Testis (tissue), 3 donors: ENCODE results near the gene PDK2. TPM values are rescaled to one million over a fixed set of nuclear protein-coding genes. Genes with fewer than 3 reads are reported as not detected.

Experiments
- DNase-seq: peaks from one replicate; pipeline ENCODE4 v3.0.0-alpha.2; 2019
- H3K27ac ChIP-seq, 2 donors: fragments of 200-600 bp; sonication (generic); one replicate each; pipeline ENCODE4 v1.5.1; 2019
- H3K27me3 ChIP-seq: fragments of 200-600 bp; sonication (generic); one replicate; pipeline ENCODE4 v1.5.1; 2019
- H3K36me3 ChIP-seq: fragments of 200-600 bp; sonication (generic); one replicate; pipeline ENCODE4 v1.5.1; 2017; ENCODE audit warnings: low read depth; ENCODE audit errors: missing control alignments
- H3K4me1 ChIP-seq: fragments of 200-600 bp; sonication (generic); one replicate; pipeline ENCODE4 v1.5.1; 2019
- H3K4me3 ChIP-seq, 2 donors: fragments of 200-600 bp; sonication (generic); one replicate each; pipeline ENCODE4 v1.5.1; 2017 to 2019
- H3K9me3 ChIP-seq: fragments of 200-600 bp; sonication (generic); one replicate; pipeline ENCODE4 v1.5.1; 2017
- POLR2A ChIP-seq: fragments of 450-650 bp; IDR thresholded peaks from one replicate; pipeline ENCODE4 v1.6.1; 2017; ENCODE audit warnings: antibody characterized with exemption, mild to moderate bottlenecking, moderate library complexity
- WGBS, 2 donors: methylation state at CpG; one replicate each; pipeline ENCODE4 v1.1.5; 2018; 5-methylcytosine and 5-hydroxymethylcytosine counted together
- intact Hi-C: fragments of 100-400 bp; cut with DNase I; formaldehyde crosslinking; loops from one replicate; pipeline ENCODE4 v1.15.1; 2023; ENCODE audit warnings: low total_unique reads
- polyA plus RNA-seq: library from polyadenylated mRNA; stranded (reverse); fragments of 350-450 nt; fragmentation: Illumina TruSeq; extraction: RNeasy Lipid Tissue Mini Kit (QIAGEN cat#74804); gene quantifications from one replicate; pipeline ENCODE4 v1.2.3, GENCODE V29; 2014; ENCODE audit warnings: low read depth, low replicate concordance; ENCODE audit not compliant: insufficient read depth
- total RNA-seq, 2 donors: library from RNA; depleted of rRNA; stranded (reverse); fragments of >200 nt; gene quantifications; one replicate each; pipeline ENCODE4 v1.2.3, GENCODE V29; 2016
- TF ChIP-seq, protein P1 (sequence below), 3 experiments: fragments of 450-650 bp in 2 of 3; fragments of 200-600 bp in 1 of 3; sonication (generic) in 1 of 3; IDR thresholded peaks; one replicate each; pipeline ENCODE4 v1.5.1; 2016 to 2019; ENCODE audit warnings: antibody characterized with exemption in 3 of 3, mild to moderate bottlenecking in 2 of 3, moderate library complexity in 1 of 3

The PDK2 gene
- total and polyA plus RNA-seq, 3 donors from 2014 or later = 50.6 to 62.1 (median 56.4) TPM

DNA sequence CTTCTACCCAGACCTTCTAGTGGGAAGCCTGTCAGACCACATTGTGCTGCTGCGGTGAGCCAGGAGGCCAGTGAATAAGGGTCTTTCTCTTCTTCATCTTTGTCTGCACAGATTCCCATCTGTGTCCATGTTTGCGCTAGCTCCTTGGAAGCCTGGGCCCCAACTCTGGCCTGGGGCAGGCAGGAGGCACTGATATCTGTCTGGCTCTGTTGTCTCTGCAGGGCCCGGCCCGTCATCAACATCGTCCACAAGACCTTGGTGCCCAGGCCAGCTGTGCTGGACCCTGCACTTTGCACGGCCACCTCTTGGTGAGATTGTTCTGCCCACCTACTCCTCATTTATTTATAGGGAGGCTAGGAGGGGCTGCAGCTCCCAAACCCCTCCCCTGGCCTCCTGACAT lies 20.9 kb upstream of the PDK2 start:
- Histone ChIP-seq H3K4me1 (no peaks in the 10 kb centered on the region), H3K9me3 (no peaks in the 10 kb centered on the region), H3K27me3 (no peaks in the 10 kb centered on the region), H3K4me3 (no peak overlapping the region), H3K36me3 (no peaks in the 10 kb centered on the region), H3K27ac (no peak overlapping the region)
- TF ChIP-seq, protein P1, sequence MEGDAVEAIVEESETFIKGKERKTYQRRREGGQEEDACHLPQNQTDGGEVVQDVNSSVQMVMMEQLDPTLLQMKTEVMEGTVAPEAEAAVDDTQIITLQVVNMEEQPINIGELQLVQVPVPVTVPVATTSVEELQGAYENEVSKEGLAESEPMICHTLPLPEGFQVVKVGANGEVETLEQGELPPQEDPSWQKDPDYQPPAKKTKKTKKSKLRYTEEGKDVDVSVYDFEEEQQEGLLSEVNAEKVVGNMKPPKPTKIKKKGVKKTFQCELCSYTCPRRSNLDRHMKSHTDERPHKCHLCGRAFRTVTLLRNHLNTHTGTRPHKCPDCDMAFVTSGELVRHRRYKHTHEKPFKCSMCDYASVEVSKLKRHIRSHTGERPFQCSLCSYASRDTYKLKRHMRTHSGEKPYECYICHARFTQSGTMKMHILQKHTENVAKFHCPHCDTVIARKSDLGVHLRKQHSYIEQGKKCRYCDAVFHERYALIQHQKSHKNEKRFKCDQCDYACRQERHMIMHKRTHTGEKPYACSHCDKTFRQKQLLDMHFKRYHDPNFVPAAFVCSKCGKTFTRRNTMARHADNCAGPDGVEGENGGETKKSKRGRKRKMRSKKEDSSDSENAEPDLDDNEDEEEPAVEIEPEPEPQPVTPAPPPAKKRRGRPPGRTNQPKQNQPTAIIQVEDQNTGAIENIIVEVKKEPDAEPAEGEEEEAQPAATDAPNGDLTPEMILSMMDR (IDR thresholded peaks at IDR 0.05) = no peak
- no peak for TF ChIP-seq POLR2A
- intact Hi-C loops = no loop called here
- DNase-seq = no peak
- WGBS, 2 donors = 96 to 100% methylated on average over 6 of the region's 6 CpGs

DNA sequence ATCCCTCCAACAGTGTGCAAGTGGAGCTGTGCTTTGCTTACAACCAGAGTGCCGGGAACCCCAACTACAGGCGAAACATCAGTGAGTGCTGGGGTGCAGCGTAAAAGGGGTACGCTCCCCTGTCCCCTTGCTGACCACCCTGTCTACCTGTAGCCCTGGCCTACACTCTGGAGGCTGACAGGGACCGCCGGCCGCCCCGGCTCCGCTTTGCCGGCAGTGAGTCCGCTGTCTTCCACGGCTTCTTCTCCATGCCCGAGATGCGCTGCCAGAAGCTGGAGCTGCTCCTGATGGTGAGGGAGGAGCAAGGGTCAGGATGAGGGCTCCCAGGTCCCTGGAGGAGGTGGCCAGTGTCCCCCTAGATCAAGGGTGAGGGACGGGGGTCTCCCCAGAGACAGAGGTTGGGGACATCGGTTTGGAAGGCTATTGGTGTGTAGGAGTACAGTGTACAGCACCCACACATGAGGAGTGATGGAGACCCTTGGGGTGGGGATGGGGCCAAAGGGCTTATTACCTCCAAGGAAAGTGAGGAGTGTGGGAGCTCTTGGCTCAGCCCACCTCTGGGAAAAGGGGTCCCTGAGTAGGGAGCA lies 19.6 kb upstream of the PDK2 start:
- H3K27me3 ChIP-seq = no peaks in the 10 kb centered on the region
- H3K4me1 ChIP-seq = no peaks in the 10 kb centered on the region
- TF ChIP-seq POLR2A = no peak
- TF ChIP-seq, protein P1 (IDR thresholded peaks at IDR 0.05) = no peak
- WGBS, 2 donors = 93 to 95% methylated on average over 13 to 16 of the region's 16 CpGs
- no peaks in the 10 kb centered on the region for H3K9me3 ChIP-seq
- intact Hi-C loops = no loop called here
- H3K27ac ChIP-seq = no peak overlapping the region
- DNase-seq = no peak
- H3K36me3 ChIP-seq = no peaks in the 10 kb centered on the region
- no peak overlapping the region for H3K4me3 ChIP-seq

GRCh38 chr17:50076221-50076590 lies 18.9 kb upstream of the PDK2 start:
- intact Hi-C loops = no loop called here
- Histone ChIP-seq H3K27ac (no peak overlapping the region), H3K4me1 (no peaks in the 10 kb centered on the region), H3K4me3 (no peak overlapping the region), H3K27me3 (no peaks in the 10 kb centered on the region), H3K36me3 (no peaks in the 10 kb centered on the region), H3K9me3 (no peaks in the 10 kb centered on the region)
- no peak for DNase-seq
- WGBS, 2 donors = 50 to 77% methylated on average over 3 to 16 of the region's 16 CpGs
- TF ChIP-seq POLR2A = no peak
- TF ChIP-seq, protein P1 (IDR thresholded peaks at IDR 0.05) = no peak

GRCh38 chr17:50076591-50077235 lies 18.4 kb upstream of the PDK2 start:
- WGBS, 2 donors = 60 to 77% methylated on average over 11 to 39 of the region's 39 CpGs
- Histone ChIP-seq H3K9me3 (no peaks in the 10 kb centered on the region), H3K36me3 (no peaks in the 10 kb centered on the region), H3K27ac (no peak overlapping the region), H3K27me3 (no peaks in the 10 kb centered on the region), H3K4me1 (no peaks in the 10 kb centered on the region), H3K4me3 (no peak overlapping the region)
- no peak for DNase-seq
- TF ChIP-seq, protein P1 (IDR thresholded peaks at IDR 0.05) = no peak
- TF ChIP-seq POLR2A = no peak
- intact Hi-C loops = no loop called here

- no peak overlapping the region for H3K4me3 ChIP-seq
- H3K27me3 ChIP-seq = no peaks in the 10 kb centered on the region
- no peaks in the 10 kb centered on the region for H3K4me1 ChIP-seq
- intact Hi-C loops = no loop called here
- 93 to 94% methylated on average over 4 of the region's 4 CpGs for WGBS, 2 donors
- no peaks in the 10 kb centered on the region for H3K36me3 ChIP-seq
- H3K9me3 ChIP-seq = no peaks in the 10 kb centered on the region
- no peak overlapping the region for H3K27ac ChIP-seq
- no peak for TF ChIP-seq POLR2A
- TF ChIP-seq, protein P1 (IDR thresholded peaks at IDR 0.05) = no peak
- no peak for DNase-seq
Measured at GRCh38 chr17:50078430-50078829, 16.7 kb upstream of the PDK2 start.
